Adrenal gland (tissue), 5 donors: ENCODE results near the gene ALDH6A1.

Source experiments
- POLR2A ChIP-seq, 2 donors: fragments of 450-650 bp; IDR thresholded peaks; one replicate each; pipeline ENCODE4 v1.6.1; 2017; ENCODE audit warnings: antibody characterized with exemption in 2 of 2, mild to moderate bottlenecking in 2 of 2, moderate library complexity in 1 of 2
- TF ChIP-seq, protein P1 (sequence below), 6 experiments: fragments of 450-650 bp in 4 of 6; fragments of 200-600 bp in 2 of 6; sonication (generic) in 1 of 6; IDR thresholded peaks; 1 replicate in 5 of 6; 2 replicates in 1 of 6; pipeline versions ENCODE4 v1.5.1 to v1.8.0; 2016 to 2021; ENCODE audit warnings: antibody characterized with exemption in 6 of 6, mild to moderate bottlenecking in 2 of 6, moderate library complexity in 1 of 6
- donor health status: DM: no; HTN: no; CAD: no.

DNA sequence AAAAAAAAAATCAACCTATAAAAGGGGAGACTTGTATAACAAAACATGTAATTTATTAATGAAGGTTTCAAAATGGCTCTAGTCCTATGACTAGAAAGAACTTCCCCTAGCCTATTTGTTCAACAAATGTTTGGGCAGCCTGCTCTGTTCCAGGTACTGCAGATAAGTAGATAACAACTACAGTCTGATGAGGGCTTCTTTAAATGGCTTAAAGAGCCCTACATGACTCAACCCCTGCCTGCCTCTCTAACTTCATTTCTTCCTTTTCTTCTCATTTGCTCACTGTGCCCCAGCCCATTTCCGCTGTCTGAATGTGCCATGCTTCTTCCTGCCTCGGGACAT lies 21.5 kb downstream of the ALDH6A1 start:
- TF ChIP-seq, protein P1, sequence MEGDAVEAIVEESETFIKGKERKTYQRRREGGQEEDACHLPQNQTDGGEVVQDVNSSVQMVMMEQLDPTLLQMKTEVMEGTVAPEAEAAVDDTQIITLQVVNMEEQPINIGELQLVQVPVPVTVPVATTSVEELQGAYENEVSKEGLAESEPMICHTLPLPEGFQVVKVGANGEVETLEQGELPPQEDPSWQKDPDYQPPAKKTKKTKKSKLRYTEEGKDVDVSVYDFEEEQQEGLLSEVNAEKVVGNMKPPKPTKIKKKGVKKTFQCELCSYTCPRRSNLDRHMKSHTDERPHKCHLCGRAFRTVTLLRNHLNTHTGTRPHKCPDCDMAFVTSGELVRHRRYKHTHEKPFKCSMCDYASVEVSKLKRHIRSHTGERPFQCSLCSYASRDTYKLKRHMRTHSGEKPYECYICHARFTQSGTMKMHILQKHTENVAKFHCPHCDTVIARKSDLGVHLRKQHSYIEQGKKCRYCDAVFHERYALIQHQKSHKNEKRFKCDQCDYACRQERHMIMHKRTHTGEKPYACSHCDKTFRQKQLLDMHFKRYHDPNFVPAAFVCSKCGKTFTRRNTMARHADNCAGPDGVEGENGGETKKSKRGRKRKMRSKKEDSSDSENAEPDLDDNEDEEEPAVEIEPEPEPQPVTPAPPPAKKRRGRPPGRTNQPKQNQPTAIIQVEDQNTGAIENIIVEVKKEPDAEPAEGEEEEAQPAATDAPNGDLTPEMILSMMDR (IDR thresholded peaks at IDR 0.05) = no peak
- TF ChIP-seq POLR2A (IDR thresholded peaks at IDR 0.05) = no peak
